ENCODE data around the gene OR5B2.
"Not testable (repeated sequence)": the region's sequence is repeated elsewhere in the genome, so short reads cannot be mapped to it uniquely, and the experiment has no call there.

The OR5B2 gene

GRCh38 chr11:58428021-58428420 lies at the start of gene OR5B2:
Gene OR5B2, minus strand, starts transcription at chr11:58428121. Its CDS starts 4,860 bp downstream, at chr11:58423261.
- intact Hi-C loops (cut with DNase I): no loop called here
- no peak for DNase-seq

- intact Hi-C loops (cut with DNase I): no loop called here
- DNase-seq: no peak
These were observed 44.0 kb upstream of the OR5B2 start for GRCh38 chr11:58471892-58472291.

GRCh38 chr11:58466293-58466692 lies 38.4 kb upstream of the OR5B2 start:
- intact Hi-C loops (cut with DNase I): no loop called here
- no peak for DNase-seq

GRCh38 chr11:58465690-58466089 lies 37.8 kb upstream of the OR5B2 start:
- intact Hi-C loops (cut with DNase I): no loop called here

GRCh38 chr11:58451585-58451984 lies 23.7 kb upstream of the OR5B2 start:
- intact Hi-C loops (cut with DNase I): no loop called here
- no peak for DNase-seq

More at GRCh38 chr11:58465690-58466089, 37.8 kb upstream of the OR5B2 start:
- no peak for DNase-seq

GRCh38 chr11:58446294-58446693 lies 18.4 kb upstream of the OR5B2 start:
- DNase-seq: no peak

GRCh38 chr11:58444300-58444699 lies 16.4 kb upstream of the OR5B2 start:
- intact Hi-C loops (cut with DNase I): no loop called here
- no peak for DNase-seq

More at GRCh38 chr11:58446294-58446693, 18.4 kb upstream of the OR5B2 start:
- intact Hi-C loops (cut with DNase I): no loop called here

- intact Hi-C loops (cut with DNase I): no loop called here
These were observed 14.2 kb upstream of the OR5B2 start, which contains the start of gene OR5B12 for GRCh38 chr11:58442136-58442535. Gene OR5B12, minus strand, starts transcription at chr11:58442236. Its CDS starts 2,085 bp downstream, at chr11:58440151.

GRCh38 chr11:58438486-58438885 lies 10.6 kb upstream of the OR5B2 start:
- intact Hi-C loops (cut with DNase I): no loop called here
- DNase-seq: no peak

More at GRCh38 chr11:58442136-58442535, 14.2 kb upstream of the OR5B2 start, which contains the start of gene OR5B12:
- DNase-seq: no peak

- intact Hi-C loops (cut with DNase I): no loop called here
These were observed 6.3 kb upstream of the OR5B2 start for GRCh38 chr11:58434217-58434616.

GRCh38 chr11:58433638-58434203 lies 5.8 kb upstream of the OR5B2 start:
- intact Hi-C loops (cut with DNase I): no loop called here
- DNase-seq: no peak

More at GRCh38 chr11:58434217-58434616, 6.3 kb upstream of the OR5B2 start:
- DNase-seq: no peak

GRCh38 chr11:58429273-58429672 lies 1.4 kb upstream of the OR5B2 start:
- DNase-seq: no peak
- intact Hi-C loops (cut with DNase I): no loop called here

GRCh38 chr11:58406774-58407173 lies 21.1 kb downstream of the OR5B2 start, which contains the start of gene OR5B3:
Gene OR5B3, minus strand, starts transcription at chr11:58406874. Its CDS starts 3,465 bp downstream, at chr11:58403409.
- DNase-seq: no peak
- intact Hi-C loops (cut with DNase I): no loop called here

- DNase-seq; intact Hi-C loops (cut with DNase I): not testable (repeated sequence)
These were observed 28.3 kb downstream of the OR5B2 start for GRCh38 chr11:58399622-58400021.

GRCh38 chr11:58395581-58395980 lies 32.3 kb downstream of the OR5B2 start:
- DNase-seq: no peak
- intact Hi-C loops (cut with DNase I): no loop called here

- intact Hi-C loops (cut with DNase I): no loop called here
- no peak for DNase-seq
These were observed 33.7 kb downstream of the OR5B2 start for GRCh38 chr11:58394195-58394594.

GRCh38 chr11:58392746-58393145 lies 35.2 kb downstream of the OR5B2 start:
- intact Hi-C loops (cut with DNase I): no loop called here
- no peak for DNase-seq

- intact Hi-C loops (cut with DNase I): no loop called here
- no peak for DNase-seq
These were observed 36.0 kb downstream of the OR5B2 start for GRCh38 chr11:58391879-58392278.

- DNase-seq: no peak
- intact Hi-C loops (cut with DNase I): no loop called here
These were observed 37.3 kb downstream of the OR5B2 start for GRCh38 chr11:58390551-58391063.
